Esophagus (tissue), 2 donors: ENCODE results near the gene ABHD18. TPM values are rescaled to one million over a fixed set of nuclear protein-coding genes. Genes with fewer than 3 reads are reported as not detected.
"Not testable (repeated sequence)": the region's sequence is repeated elsewhere in the genome, so short reads cannot be mapped to it uniquely, and the experiment has no call there.

Experiments used
- H3K27ac ChIP-seq, 2 donors: one replicate each; pipeline ENCODE4 v1.5.1; 2013; ENCODE audit warnings: low read depth in 2 of 2, mild to moderate bottlenecking in 2 of 2, inconsistent platforms in 1 of 2, low read length in 1 of 2, moderate library complexity in 1 of 2
- H3K27me3 ChIP-seq, 2 donors: one replicate each; pipeline ENCODE4 v1.6.1; 2013; ENCODE audit warnings: low read length in 2 of 2, control low read depth in 1 of 2, mild to moderate bottlenecking in 1 of 2; ENCODE audit not compliant: insufficient read depth in 2 of 2, control insufficient read depth in 1 of 2
- H3K36me3 ChIP-seq, 2 donors: one replicate each; pipeline ENCODE4 v1.6.1; 2013; ENCODE audit warnings: low read length in 1 of 2; ENCODE audit not compliant: control insufficient read depth in 2 of 2, insufficient read depth in 2 of 2
- H3K4me1 ChIP-seq, 2 donors: one replicate each; pipeline ENCODE4 v1.6.1; 2013; ENCODE audit warnings: low read length in 1 of 2; ENCODE audit not compliant: control insufficient read depth in 2 of 2, insufficient read depth in 2 of 2
- H3K4me3 ChIP-seq, 2 donors: one replicate each; pipeline ENCODE4 v1.5.1; 2013; ENCODE audit warnings: low read length in 2 of 2, mild to moderate bottlenecking in 2 of 2, low read depth in 1 of 2, moderate library complexity in 1 of 2
- H3K9me3 ChIP-seq, 2 donors: one replicate each; pipeline ENCODE4 v1.6.1; 2013; ENCODE audit warnings: mild to moderate bottlenecking in 2 of 2, low read depth in 1 of 2, low read length in 1 of 2, moderate library complexity in 1 of 2; ENCODE audit not compliant: control insufficient read depth in 2 of 2, insufficient read depth in 1 of 2
- WGBS, 2 donors: extraction: QIAGEN DNeasy Blood & Tissue Kit; methylation state at CpG; one replicate each; pipeline ENCODE4 v1.1.7; 2013; 5-methylcytosine and 5-hydroxymethylcytosine counted together
- polyA plus RNA-seq, 2 donors: library from polyadenylated mRNA; stranded (reverse); fragments of 200-250 nt; gene quantifications; one replicate each; pipeline ENCODE4 v1.2.3, GENCODE V29; 2013
- donor health status: healthy with polysubstance abuse.
- donor health status: Bipolar disorder and iron deficiency.

The ABHD18 gene
- polyA plus RNA-seq, 2 donors: 2.4 to 2.6 TPM

GRCh38 chr4:127959794-127960193 lies 5.4 kb upstream of the ABHD18 start:
- WGBS, 2 donors: 77% methylated on average over 1 of the region's 1 CpG
- H3K4me3 ChIP-seq: no peak overlapping the region

GRCh38 chr4:127963633-127964398 lies 1.4 kb upstream of the ABHD18 start:
- 43 to 51% methylated on average over 24 to 33 of the region's 35 CpGs for WGBS, 2 donors
- H3K36me3 ChIP-seq, H3K27ac ChIP-seq: not testable (repeated sequence)

More at GRCh38 chr4:127959794-127960193, 5.4 kb upstream of the ABHD18 start:
- Histone ChIP-seq H3K9me3 (no peaks in the 10 kb centered on the region), H3K27me3 (no peaks in the 10 kb centered on the region), H3K36me3 (no peaks in the 10 kb centered on the region), H3K4me1 (no peaks in the 10 kb centered on the region), H3K27ac (no peak overlapping the region)

GRCh38 chr4:127964426-127965061 lies 662 bp upstream of the ABHD18 start:
- peak overlapping the region; percentile 99 for H3K27ac ChIP-seq
- peak overlapping the region; percentile 75 to 93 for H3K4me3 ChIP-seq
- H3K27me3 ChIP-seq, H3K36me3 ChIP-seq, H3K9me3 ChIP-seq, H3K4me1 ChIP-seq: not testable (repeated sequence)
- 0 to 1% methylated on average over 27 to 41 of the region's 41 CpGs for WGBS, 2 donors

More at GRCh38 chr4:127963633-127964398, 1.4 kb upstream of the ABHD18 start:
- H3K4me3 ChIP-seq: peak overlapping the region; percentile 75 to 93
- not testable (repeated sequence) for H3K9me3 ChIP-seq, H3K27me3 ChIP-seq, H3K4me1 ChIP-seq

- H3K27ac ChIP-seq: peak overlapping the region; percentile 99
- WGBS, 2 donors: 0% methylated on average over 14 to 15 of the region's 15 CpGs
- no peaks in the 10 kb centered on the region for H3K27me3 ChIP-seq
- H3K9me3 ChIP-seq: no peaks in the 10 kb centered on the region
- H3K4me1 ChIP-seq: no peaks in the 10 kb centered on the region
- no peaks in the 10 kb centered on the region for H3K36me3 ChIP-seq
- peak overlapping the region; percentile 75 to 93 for H3K4me3 ChIP-seq
Observed at GRCh38 chr4:127965803-127966175, 583 bp downstream of the ABHD18 start.

- H3K36me3 ChIP-seq: no peaks in the 10 kb centered on the region
- H3K9me3 ChIP-seq: no peaks in the 10 kb centered on the region
- H3K27ac ChIP-seq: no peak overlapping the region
- no peaks in the 10 kb centered on the region for H3K27me3 ChIP-seq
- WGBS, 2 donors: 93 to 96% methylated on average over 1 of the region's 1 CpG
- no peak overlapping the region for H3K4me3 ChIP-seq
- no peaks in the 10 kb centered on the region for H3K4me1 ChIP-seq
Observed at GRCh38 chr4:127967141-127967775, 2.1 kb downstream of the ABHD18 start.

GRCh38 chr4:127968586-127968985 lies 3.4 kb downstream of the ABHD18 start:
- H3K4me1 ChIP-seq: no peaks in the 10 kb centered on the region
- H3K27ac ChIP-seq: no peak overlapping the region
- H3K36me3 ChIP-seq: peaks cover 2% of the 10 kb centered on the region in 2 donors
- no peak overlapping the region for H3K4me3 ChIP-seq
- no peaks in the 10 kb centered on the region for H3K9me3 ChIP-seq
- H3K27me3 ChIP-seq: no peaks in the 10 kb centered on the region
- 70 to 75% methylated on average over 2 of the region's 2 CpGs for WGBS, 2 donors

GRCh38 chr4:127970925-127971324 lies 5.7 kb downstream of the ABHD18 start:
- WGBS, 2 donors: 83 to 88% methylated on average over 4 of the region's 4 CpGs
- not testable (repeated sequence) for H3K27ac ChIP-seq, H3K36me3 ChIP-seq, H3K4me1 ChIP-seq, H3K4me3 ChIP-seq, H3K27me3 ChIP-seq, H3K9me3 ChIP-seq

GRCh38 chr4:127975121-127975770 lies 10.0 kb downstream of the ABHD18 start:
- H3K4me1 ChIP-seq: no peaks in the 10 kb centered on the region
- no peak overlapping the region for H3K27ac ChIP-seq
- peaks cover 2% of the 10 kb centered on the region in 2 donors for H3K36me3 ChIP-seq
- H3K4me3 ChIP-seq: no peak overlapping the region
- H3K27me3 ChIP-seq: no peaks in the 10 kb centered on the region
- H3K9me3 ChIP-seq: no peaks in the 10 kb centered on the region
- WGBS, 2 donors: 83 to 94% methylated on average over 2 of the region's 2 CpGs

GRCh38 chr4:127978930-127979329 lies 13.7 kb downstream of the ABHD18 start:
- 97 to 100% methylated on average over 2 of the region's 2 CpGs for WGBS, 2 donors
- Histone ChIP-seq H3K9me3 (no peaks in the 10 kb centered on the region), H3K27me3 (no peaks in the 10 kb centered on the region), H3K4me3 (no peak overlapping the region), H3K27ac (no peak overlapping the region), H3K36me3 (no peaks in the 10 kb centered on the region), H3K4me1 (no peaks in the 10 kb centered on the region)
